ENCODE data around the gene ABHD16A. TPM values are rescaled to one million over a fixed set of nuclear protein-coding genes. Genes with fewer than 3 reads are reported as not detected.
"Not testable (repeated sequence)": the region's sequence is repeated elsewhere in the genome, so short reads cannot be mapped to it uniquely, and the experiment has no call there.

Gene ABHD16A
- total RNA-seq, 1 experiment from 2014 or later = 38.5 TPM

DNA sequence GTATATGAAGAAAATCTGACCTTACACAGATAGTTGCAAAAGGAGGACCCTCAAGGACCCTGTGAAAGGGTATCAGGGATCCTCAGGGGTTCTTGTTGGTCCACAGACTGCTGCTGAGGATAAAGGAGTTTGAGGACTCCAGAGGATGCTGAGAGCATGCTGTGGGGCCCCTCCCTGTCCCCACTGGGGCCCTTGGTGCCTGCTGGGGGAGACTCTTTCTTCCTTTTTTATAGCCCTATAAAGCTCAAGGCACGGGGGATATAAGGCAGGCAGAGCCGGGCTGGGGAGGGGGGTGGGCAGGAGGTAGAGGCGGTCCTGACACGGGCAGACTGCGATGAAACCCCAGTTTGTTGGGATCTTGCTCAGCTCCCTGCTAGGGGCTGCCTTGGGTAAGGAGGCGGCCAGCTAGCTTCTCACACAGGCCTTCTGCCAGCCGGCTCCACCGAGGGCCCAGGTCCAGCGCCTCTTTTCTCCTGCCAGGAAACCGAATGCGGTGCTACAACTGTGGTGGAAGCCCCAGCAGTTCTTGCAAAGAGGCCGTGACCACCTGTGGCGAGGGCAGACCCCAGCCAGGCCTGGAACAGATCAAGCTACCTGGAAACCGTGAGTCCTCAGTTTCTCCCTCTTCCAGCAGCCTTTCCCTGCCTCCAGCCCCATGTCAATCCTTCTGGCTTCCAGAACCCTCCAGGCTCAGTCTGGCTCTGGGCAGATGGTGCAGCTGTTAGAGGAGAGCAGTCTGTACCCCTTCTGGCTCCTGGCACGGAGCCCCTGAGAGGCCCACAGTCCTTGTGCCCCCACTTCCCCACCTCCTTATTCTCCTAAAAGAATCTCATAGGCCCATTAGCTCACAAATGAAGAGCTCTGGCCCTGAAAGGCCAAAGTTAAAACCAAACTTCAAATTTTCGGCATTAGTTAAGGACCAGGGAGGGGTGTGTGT lies 12.2 kb upstream of the ABHD16A start, which contains the start of gene LY6G6D:
TSS of gene LY6G6D (plus strand) at position 327 of the 937 bp plus-strand sequence. CDS start at position 335, 8 bp downstream.
- no peak for DNase-seq (ENCODE audit: low spot score)

DNA sequence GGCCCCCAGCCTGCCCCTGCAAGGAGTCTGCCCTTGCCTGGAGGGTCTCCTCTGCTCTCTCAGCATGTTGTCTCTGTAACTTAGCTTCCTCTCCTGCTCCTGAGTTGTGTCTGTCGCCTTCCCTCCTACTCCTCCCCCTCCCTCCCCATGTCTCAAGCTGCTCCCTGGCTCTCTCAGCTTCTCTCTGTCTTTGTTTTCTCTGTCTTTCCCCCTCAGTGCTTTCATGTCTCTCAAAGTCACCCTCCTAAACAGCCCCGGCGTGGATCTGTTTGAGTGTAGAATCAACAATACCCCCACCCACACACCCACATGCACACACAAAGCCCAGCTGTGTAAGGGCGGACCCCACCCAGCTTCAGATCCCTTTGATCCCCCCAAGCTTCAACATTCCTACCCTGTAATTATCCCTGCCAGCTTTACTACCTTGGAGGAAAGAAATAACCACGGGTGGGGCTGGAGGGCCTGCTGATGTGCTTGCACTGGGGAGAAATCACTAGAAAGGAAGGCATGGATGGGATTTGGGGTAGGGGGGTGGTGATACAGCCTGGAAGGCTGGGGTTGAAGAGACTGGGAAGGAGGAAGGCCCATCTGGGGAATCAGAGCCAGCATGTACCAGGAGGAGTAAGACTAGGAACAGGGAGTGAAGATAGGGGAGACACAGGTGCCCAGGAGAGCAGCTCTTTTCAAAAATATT lies 11.0 kb upstream of the ABHD16A start:
- DNase-seq (ENCODE audit: low spot score) = no peak

DNA sequence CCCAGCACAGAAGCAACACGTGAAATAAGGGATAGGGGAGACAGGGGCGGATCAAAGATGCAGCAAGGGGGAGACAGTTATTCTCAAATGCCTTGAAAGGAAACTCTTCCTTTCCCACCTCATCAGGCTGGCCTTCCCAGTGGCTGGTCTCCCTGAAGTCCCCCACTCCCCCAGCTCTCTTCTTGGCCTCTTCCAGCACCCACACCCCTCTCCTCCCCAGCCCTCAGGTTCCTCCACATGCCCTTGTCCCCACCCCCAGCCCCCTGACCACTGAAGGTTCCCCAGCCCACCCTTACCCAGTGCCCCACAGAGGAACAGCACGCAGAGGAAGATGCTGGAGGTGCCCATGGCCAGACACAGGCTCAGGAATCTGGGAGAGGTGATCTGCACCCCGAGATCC lies 10.3 kb upstream of the ABHD16A start:
- no peak for DNase-seq (ENCODE audit: low spot score)

DNA sequence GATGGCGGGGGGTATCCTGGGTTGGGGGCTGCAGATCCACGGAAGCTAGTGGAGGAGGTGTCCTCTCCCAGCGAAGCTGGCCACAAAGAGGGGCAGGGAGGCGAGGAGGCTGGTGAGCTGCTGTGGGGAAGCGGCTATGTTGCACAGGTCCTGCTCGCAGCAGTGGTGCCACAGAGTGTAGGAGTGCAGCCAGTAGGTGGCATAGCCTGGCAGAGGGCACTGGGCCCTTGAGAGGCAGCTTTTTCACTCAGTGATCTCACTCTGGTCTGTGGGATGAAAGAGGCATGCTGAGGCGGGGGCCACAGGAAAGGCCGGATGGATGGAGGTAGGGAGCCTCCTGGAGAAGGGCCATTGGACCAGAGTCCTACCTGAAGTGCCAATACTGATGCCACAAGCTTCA lies 9.2 kb upstream of the ABHD16A start:
- DNase-seq (ENCODE audit: low spot score) = no peak

DNA sequence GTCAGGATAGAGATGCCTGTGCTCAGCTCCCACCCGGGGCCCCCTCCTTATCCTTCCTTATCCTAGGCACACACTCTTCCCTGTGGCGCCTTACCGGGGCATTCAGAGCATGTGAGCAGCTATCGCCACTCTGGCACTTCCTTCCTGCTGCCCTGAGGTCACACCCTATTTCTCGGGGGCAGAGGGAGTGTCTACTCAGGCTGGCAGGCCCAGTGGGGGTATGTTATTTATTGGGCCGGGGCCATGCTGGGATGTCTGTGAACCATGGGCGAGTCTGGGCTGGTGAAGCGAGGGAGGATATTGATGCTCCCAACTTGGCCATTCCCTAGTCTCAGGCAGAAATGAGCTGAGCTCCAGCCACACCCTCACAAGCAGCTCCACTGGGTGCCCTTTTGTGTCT lies 8.1 kb upstream of the ABHD16A start:
- DNase-seq (ENCODE audit: low spot score) = no peak

DNA sequence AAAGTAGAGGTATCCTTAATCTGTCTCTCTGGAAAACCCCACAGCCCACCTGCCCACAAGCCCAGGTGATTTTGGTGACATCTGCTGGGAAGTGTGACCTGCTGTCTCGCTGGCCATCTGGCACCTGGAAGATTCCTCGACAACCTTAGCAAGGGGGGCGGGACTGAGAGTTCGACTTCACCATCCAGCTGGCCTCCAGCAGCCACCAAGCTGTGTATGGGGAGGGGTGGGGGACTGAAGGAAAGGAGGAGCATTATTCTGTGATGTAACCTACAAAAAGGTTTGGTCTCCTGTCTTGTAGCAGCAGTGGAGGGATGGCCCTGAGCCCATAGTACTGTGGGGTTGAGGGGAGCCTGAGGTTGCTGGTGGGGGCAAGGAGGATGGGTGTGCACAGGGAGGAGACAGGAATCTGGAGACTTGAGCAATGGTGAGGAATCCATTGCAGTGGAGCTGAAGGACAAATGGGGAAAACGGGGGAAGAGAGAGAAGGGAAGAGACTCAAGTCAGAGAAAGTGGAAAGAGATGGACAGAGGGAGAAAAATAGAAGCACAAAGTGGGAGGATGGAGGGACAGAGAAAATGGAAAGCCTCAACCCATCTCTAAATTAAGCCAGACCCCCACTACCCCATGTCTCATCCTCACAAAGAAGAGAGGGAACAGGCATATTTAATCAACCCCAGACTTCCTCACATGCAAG lies 7.5 kb upstream of the ABHD16A start:
- no peak for DNase-seq (ENCODE audit: low spot score)

DNA sequence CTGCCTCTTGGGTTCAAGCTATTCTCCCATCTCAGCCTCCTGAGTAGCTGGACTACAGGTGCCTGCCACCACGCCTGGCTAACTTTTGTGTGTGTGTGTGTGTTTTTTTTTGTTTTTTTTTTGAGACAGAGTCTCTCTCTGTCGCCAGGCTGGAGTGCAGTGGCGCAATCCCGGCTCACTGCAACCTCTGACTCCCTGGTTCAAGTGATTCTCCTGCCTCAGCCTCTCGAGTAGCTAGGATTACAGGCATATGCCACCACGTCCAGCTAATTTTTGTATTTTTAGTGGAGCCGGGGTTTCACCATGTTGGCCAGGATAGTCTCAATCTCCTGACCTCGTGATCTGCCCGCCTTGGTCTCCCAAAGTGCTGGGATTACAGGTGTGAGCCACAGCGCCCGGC lies 6.0 kb upstream of the ABHD16A start:
- not testable (repeated sequence) for DNase-seq (ENCODE audit: low spot score)

DNA sequence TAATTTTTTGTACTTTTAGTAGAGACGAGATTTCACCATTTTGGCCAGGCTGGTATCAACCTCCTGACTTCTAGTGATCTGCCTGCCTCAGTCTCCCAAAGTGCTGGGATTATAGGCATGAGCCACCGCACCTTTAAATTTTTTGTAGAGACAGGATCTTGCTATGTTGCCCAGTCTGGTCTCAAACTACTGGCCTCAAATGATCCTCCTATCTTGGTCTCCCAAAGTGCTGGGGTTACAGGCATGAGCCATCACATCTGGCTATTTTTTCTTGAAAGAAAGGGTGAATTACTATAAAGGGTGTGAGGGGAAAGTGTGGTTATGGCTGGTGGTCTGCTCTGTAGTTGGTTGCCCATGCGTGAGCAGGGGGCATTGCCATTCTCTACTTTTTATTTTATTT lies 5.1 kb upstream of the ABHD16A start:
- DNase-seq (ENCODE audit: low spot score) = no peak

DNA sequence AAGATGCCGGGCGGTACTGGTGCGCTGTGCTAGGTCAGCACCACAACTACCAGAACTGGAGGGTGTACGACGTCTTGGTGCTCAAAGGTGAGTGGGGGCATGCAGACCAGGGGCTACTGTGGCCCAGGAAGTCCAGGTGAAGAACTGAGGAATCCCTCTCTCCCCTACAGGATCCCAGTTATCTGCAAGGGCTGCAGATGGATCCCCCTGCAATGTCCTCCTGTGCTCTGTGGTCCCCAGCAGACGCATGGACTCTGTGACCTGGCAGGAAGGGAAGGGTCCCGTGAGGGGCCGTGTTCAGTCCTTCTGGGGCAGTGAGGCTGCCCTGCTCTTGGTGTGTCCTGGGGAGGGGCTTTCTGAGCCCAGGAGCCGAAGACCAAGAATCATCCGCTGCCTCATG lies 4.6 kb upstream of the ABHD16A start:
- no peak for DNase-seq (ENCODE audit: low spot score)

DNA sequence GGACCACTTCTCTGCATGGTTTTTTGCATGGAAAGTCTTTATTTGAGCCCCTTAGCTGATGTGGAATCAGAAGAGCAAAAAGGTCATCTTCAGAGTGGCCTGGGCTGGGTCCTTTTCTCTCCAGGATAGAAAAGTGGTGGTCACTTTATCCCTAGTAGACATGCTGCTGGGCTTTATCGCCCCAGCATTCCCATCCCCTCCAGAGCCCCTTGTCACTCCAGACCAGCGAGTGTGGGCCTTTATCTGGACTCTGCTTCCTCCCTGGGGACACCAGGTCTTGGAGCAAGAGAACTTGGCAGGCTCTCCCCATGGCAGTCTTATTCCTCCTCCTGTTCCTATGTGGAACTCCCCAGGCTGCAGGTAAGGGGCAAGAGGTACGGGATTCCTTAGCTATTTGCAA lies 3.5 kb upstream of the ABHD16A start, which contains the start of gene LY6G6F:
TSS of gene LY6G6F (plus strand) at position 268 of the 400 bp plus-strand sequence. CDS start at position 309, 41 bp downstream.
- no peak for DNase-seq (ENCODE audit: low spot score)

DNA sequence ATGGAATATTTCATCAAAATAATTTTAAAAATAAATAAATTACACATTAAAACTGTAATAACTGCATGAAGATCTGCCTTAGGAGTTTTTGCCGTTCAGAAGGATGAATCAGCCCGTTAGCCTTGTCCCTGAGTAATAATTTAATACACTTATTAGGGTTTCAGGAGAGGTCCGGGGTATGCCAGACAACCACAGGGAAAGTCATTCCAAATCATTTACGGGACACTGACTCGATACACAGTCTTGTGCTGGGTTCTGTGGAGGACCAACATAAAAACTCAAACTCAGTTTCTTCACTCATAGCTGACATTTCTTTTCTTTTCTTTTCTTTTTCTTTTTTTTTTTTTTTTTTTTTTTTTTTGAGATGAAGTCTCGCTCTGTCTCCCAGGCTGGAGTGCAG lies 2.8 kb upstream of the ABHD16A start:
- no peak for DNase-seq (ENCODE audit: low spot score)

DNA sequence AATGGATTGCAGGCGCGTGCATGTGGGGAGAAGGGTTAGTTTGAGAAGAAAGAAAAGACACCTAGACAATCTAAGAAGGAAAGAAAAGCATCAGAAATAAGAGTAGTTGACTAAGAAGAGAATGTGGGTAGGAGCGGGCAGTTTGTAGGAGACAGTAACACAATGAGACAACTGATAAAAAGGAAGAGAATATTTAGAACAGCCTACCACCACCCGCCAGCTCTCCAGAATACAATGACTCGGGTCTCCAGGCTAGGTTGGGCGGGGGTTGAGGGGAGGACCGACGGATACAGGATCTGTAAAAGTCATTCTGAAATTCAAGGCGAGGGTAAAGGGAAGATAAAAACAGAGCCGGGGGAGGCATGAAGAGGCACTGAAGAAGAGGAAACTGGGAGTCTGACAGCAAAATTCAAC lies 712 bp downstream of the ABHD16A start:
- DNase-seq (ENCODE audit: low spot score) = no peak

DNA sequence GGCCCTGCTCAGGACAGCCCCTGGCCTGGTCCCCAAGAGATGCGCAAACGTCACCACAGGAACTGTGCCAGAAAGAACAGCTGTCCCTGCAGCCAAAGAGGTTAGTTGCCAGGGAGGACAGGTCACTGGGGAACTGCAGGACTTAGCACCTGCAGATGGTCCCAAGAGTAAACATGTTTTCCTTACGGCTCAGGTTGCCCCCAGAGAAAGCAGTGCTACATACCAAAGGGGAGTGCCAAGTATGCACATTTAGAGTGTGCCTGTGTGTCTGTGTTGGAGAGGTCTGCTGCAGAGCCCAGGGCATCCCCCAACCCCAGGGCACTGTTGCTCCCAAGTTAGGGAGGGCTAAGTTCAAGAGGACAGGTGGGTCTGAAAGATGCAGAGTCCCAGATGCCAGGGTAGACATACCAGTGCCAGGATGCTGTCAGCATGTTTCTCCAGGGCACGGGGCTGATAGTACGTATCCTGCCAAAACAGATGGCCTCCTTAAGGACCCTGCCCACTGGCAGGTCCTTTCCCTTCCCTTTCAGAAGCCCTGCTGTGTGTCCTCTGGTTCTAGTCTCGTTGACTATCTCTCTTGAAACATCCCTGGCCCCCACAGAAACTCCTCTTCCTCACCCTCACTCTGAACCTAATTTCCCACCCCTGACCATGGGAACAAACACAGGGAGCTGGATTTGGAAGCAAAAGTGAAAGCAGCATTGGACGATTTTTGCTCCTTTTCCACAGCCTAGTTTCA lies 1.3 kb downstream of the ABHD16A start:
- no peak for DNase-seq (ENCODE audit: low spot score)

DNA sequence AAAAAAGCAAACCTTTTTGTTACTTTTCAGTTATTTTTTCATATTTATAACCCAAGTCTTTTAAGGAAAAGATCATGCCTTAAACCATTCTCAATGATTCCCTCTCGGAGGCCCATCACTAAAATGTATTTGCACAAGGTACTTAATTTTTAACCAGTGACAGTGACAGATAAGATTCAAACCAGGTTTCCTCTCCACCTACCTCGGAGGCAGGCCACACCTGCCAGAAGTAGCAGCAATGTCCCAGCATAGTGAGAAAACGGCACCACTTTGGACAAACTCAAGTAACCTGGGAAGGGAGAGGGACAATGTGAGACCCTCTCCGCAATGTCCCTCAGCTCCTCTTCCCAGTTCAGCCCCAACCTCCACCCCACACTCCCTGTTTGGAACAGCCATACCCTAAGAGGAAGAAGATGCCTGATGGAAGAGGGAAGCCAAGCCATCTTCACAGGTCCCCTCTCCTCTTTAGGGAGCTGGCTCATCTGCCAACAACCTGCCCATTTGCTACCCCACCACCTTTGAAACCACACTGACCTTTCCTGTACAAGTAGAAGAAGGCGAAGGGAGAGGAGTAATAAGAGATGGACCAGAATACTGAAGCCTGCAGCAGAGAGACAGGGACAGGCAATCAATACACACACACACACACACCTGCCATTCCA lies 2.3 kb downstream of the ABHD16A start:
- DNase-seq (ENCODE audit: low spot score) = no peak

DNA sequence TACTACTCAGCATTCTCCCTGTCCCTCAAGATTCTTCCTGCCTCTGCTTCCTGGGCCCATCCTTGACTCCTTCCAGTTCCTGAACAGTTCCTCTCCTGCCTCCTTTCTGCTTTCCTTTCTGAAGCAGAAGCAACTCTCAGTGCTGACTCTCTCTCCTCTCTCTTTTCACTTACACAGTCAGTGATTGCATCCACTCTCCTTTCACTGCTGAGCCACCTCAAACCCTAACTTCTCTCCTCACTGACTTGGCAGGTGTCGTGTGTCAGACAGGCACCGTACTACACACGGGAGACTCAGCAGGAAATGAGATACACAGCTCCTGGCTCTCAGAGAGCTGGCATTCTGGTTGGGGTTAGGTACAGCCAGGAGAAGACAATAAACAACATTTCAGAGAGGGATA lies 5.6 kb downstream of the ABHD16A start:
- no peak for DNase-seq (ENCODE audit: low spot score)

DNA sequence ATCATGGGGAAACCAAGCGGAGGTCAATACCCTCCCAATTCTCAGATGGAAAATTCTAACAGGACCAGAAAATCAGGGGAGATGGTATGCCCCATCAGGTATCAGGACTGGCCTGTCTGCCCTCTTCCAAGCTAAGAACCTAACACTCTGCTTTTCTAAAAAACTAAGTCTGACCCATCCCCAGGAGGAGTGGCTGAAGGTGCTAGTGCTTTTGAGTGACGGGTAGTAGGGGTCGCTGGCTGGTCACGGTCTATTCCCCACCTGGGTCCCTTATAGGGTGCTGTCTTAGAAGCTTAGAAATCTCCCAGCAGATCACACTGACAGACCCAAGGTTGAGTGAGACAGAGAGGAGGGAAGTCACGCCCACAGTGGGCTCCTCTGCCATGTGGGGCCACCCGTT lies 9.6 kb downstream of the ABHD16A start:
- DNase-seq (ENCODE audit: low spot score) = no peak

DNA sequence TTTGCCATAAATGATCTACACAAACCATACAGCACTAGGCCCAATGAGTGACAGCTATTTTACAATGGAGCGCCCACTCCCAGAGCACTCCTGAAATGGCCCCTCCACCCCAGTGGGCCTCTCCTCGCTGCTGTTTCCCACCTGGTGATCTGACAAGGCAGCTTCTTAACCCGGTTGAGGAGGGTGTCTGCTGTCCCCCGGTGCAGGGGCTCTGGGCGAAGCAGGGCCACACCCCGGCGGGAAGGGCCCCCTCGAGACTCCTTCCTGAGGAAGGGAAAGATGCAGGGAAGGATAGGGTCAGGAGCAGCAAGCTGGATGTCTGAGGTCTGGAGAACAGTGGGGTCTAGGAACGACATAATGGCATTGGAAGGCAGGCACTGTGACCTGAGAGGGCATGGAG lies 10.2 kb downstream of the ABHD16A start:
- no peak for DNase-seq (ENCODE audit: low spot score)

DNA sequence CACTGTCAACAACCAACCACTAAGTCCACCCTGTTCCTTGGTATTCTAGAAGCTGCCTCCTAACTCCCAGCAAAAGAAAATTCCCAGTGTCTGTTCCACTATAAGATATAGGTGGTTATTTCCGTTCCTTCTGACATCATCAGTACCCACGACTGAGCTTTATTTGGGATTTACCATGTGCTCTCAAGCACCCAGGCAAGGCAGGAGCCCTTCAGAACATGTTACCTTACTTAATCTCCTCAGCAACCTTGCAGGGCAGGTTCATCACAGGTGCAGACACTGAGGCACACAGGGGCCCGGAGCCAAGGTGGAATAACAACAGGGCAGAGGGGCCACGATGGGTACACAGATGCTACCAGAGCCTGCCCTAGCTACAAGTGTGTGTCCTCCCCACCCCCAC lies 10.8 kb downstream of the ABHD16A start:
- no peak for DNase-seq (ENCODE audit: low spot score)

DNA sequence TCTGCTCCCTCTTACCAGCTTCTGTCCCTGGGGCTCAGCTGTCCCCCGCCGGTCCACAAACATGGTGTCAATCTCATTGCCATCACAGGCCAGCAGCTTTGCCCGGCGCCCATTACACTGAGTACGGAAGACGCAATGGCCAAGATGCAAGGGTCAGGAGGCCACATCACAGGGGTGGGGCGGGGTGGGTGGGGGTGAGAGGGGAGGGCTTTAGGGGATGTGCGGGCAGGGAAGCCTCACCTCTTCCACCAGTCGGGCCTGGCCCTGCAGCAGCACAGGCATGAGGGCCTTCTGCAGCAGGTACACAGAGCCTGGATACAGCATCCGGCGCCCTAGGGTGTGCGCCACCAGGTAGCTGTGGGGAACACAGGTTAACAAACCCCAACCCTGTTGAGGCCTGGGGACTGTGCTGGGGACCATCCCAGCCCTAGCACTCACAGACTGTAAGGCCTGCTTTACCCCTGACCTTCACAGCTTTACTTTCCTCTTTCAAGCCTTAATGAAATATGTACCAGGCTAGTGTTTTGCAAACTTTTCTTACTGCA lies 11.5 kb downstream of the ABHD16A start:
- no peak for DNase-seq (ENCODE audit: low spot score)

DNA sequence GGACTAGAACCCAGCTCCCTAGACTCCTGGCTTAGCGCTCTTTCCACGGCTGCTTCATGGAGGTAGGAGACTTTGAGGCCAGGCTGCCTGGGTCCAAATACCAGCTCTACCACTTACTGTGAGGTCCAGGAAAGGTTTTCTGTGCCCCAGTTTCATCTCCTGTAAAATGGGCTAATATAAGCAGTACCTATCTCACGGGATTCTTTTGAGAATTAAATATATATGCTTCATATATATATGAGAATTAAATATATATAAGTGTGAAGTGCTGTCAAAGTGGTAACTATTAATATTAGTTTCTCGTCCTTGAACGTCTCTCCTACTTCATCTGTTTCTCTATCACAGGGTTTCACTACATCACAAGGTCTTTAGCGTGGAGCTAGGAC lies 12.1 kb downstream of the ABHD16A start:
- no peak for DNase-seq (ENCODE audit: low spot score)

Measured in A172 (cell line).